ENCODE results near the gene GAGE12J. TPM values are rescaled to one million over a fixed set of nuclear protein-coding genes. Genes with fewer than 3 reads are reported as not detected.
"Not testable (repeated sequence)": the region's sequence is repeated elsewhere in the genome, so short reads cannot be mapped to it uniquely, and the experiment has no call there.

GAGE12J gene
- total RNA-seq, 8 experiments from 2014 or later, result not detected

DNA sequence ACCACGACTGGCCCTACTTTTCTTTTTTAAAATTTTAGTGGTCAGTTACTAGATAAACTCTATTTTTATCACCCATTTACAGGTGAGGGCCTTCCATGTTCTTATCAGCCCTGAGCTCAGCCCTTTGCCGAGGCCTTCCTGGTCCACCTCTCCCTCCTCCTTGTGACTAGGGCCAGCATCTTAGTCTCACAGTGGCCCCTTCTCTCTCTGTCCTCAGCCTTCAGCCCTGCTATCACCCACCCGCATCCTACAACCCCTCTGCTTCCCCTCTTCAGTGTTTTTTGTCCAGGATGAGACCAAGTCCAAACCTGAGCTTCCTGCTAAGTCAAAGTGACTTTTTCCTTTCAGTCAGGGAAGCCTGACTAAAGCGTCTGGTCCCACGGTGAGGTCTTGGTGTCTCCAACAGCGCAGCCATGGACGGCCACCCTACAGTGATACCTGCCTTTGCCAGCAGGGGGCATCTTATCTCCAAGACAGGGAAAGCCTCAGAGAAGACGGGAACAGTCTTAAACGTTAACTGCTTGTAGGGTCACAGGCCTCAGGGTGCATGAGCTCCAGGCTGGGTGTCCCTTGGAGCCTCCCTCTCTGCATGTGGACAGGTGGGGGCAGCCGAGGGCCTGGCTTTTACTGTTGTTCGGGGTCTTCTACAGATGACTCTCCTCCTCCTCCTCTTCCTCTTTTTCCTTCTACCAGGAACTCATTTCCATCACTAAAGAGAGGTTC is 30.1 kb upstream of the GAGE12J start:
- 7 to 44% (median 31%) methylated on average over 2 to 6 of the region's 11 CpGs; no CpG with 5 or more reads in 7 of the 10 experiments for WGBS, 10 experiments
- in situ Hi-C loops (cut with MboI; ENCODE audit: low pct_unique_long_range_greater_than_20kb in 2 of 9, low sequenced_read_pairs in 9 of 9, unreplicated experiment in 9 of 9), result no loop called here

GRCh38 chrX:49292400-49293362 is 29.2 kb upstream of the GAGE12J start:
- no peak overlapping the region for H3K27ac ChIP-seq
- H3K4me3 ChIP-seq, result no peak overlapping the region
- no peaks in the 10 kb centered on the region for H3K4me1 ChIP-seq (replicated peaks in 1 of 2)
- 0 to 100% (median 82%) methylated on average over 1 to 3 of the region's 17 CpGs; no CpG with 5 or more reads in 6 of the 10 experiments for WGBS, 10 experiments
- in situ Hi-C loops (cut with MboI; ENCODE audit: low pct_unique_long_range_greater_than_20kb in 2 of 9, low sequenced_read_pairs in 9 of 9, unreplicated experiment in 9 of 9), result no loop called here
- ATAC-seq (replicated peaks in 6 of 8), result no peak

More for the DNA sequence above, 30.1 kb upstream of the GAGE12J start:
- H3K4me1 ChIP-seq (replicated peaks in 1 of 2), result no peaks in the 10 kb centered on the region
- H3K4me3 ChIP-seq, result no peak overlapping the region
- ATAC-seq (replicated peaks in 6 of 8), result peak; percentile 28 to 88 (median 60)
- no peak overlapping the region for H3K27ac ChIP-seq

- ATAC-seq (replicated peaks in 6 of 8); H3K27ac ChIP-seq; H3K4me3 ChIP-seq; H3K4me1 ChIP-seq (replicated peaks in 1 of 2); in situ Hi-C loops (cut with MboI; ENCODE audit: low pct_unique_long_range_greater_than_20kb in 2 of 9, low sequenced_read_pairs in 9 of 9, unreplicated experiment in 9 of 9): not testable (repeated sequence)
- 70 to 100% methylated on average over 1 to 2 of the region's 5 CpGs; no CpG with 5 or more reads in 8 of the 10 experiments for WGBS, 10 experiments
These were observed 22.5 kb upstream of the GAGE12J start for GRCh38 chrX:49299293-49299692.

DNA sequence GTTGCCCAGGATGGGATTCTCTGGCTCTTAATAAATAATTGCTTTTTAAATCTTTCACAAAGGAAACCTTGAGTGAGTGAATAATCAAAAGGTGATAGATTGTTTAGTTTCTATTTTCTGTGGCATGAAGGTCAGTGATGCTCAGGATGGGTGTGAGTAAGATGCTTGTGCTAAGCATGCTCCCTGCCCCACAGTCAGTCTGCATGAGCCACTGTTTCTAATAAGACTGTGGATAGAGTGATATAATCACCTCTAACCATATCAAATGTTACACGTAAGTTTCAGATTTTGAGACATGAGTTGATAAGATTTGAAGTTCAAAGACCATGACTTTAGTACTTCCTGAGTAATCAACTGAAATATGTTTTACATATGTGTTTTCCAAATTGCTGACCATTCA is 21.1 kb upstream of the GAGE12J start:
- H3K27ac ChIP-seq, result no peak overlapping the region
- 0 to 33% methylated on average over 1 of the region's 1 CpG; no CpG with 5 or more reads in 8 of the 10 experiments for WGBS, 10 experiments
- H3K4me1 ChIP-seq (replicated peaks in 1 of 2), result no peaks in the 10 kb centered on the region
- ATAC-seq (replicated peaks in 6 of 8), result no peak
- no peak overlapping the region for H3K4me3 ChIP-seq
- in situ Hi-C loops (cut with MboI; ENCODE audit: low pct_unique_long_range_greater_than_20kb in 2 of 9, low sequenced_read_pairs in 9 of 9, unreplicated experiment in 9 of 9), result no loop called here

DNA sequence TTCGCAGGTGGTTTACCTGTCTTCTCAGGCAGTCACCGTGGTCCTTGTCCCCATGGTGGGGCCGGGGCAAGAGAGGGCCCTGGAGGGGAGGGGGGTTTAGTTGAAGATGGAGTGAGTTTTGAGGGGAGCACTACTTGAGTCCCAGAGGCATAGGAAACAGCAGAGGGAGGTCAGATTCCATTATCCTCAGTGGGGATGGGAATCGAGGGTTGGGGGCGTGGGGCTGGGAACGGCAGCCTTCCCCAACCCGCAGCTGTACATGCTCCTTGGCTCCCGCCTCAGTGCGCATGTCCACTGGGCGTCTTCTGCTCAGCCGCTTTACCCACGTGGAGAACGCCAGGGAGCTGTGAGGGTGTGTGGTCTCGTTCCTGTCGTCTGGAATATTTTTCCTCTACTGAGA is 18.5 kb upstream of the GAGE12J start, which contains the start of gene GAGE10:
TSS of gene GAGE10 (plus strand) at position 301 of the 400 bp plus-strand sequence. CDS start 1,214 bp downstream, outside the sequence.
- no peak within 1 kb of the TSS for H3K4me3 ChIP-seq
- H3K4me1 ChIP-seq (replicated peaks in 1 of 2), result no peaks in the 10 kb centered on the region
- WGBS, 10 experiments, result 24% methylated on average over 2 of the region's 15 CpGs; no CpG with 5 or more reads in 9 of the 10 experiments
- no peak for ATAC-seq (replicated peaks in 6 of 8)
- no peak within 1 kb of the TSS for H3K27ac ChIP-seq
- in situ Hi-C loops (cut with MboI; ENCODE audit: low pct_unique_long_range_greater_than_20kb in 2 of 9, low sequenced_read_pairs in 9 of 9, unreplicated experiment in 9 of 9), result no loop called here

GRCh38 chrX:49307775-49308174 is 14.1 kb upstream of the GAGE12J start:
- H3K27ac ChIP-seq; ATAC-seq (replicated peaks in 6 of 8); in situ Hi-C loops (cut with MboI; ENCODE audit: low pct_unique_long_range_greater_than_20kb in 2 of 9, low sequenced_read_pairs in 9 of 9, unreplicated experiment in 9 of 9); H3K4me1 ChIP-seq (replicated peaks in 1 of 2); H3K4me3 ChIP-seq: not testable (repeated sequence)
- WGBS, 10 experiments, result 35% methylated on average over 2 of the region's 2 CpGs; no CpG with 5 or more reads in 9 of the 10 experiments

DNA sequence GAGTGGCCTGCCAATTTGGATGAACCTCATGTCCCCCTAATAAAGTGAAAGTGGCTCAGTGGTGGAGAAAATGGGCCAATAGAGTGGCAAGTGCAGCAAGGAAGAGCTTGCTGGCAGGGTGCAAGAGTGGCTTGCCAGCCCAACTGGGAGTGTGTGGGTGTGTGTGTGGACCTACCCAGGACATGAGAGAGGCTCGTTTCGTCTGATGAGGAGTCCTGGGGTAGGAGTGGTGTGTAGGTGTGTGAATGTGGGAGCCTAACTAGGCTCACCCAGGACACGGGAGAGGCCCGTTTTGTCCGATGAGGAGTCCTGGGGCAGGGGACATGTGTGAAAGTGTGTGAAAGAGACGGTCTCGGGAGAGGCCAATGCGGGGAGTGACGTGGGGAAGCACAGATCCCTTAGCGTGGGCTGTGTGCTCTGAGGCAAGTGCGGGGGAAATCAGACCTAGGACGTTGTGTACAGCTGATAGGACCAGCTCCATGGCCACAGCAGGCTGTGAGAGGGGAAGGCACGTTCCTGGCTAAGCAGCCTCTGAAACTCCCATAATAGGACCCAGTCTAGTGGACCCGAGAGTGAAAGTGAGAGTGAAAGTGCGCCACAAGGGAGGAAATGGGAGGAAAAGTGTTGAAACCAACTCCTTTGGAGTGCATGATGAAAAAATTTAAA is 13.1 kb upstream of the GAGE12J start:
- H3K4me1 ChIP-seq (replicated peaks in 1 of 2), result peaks cover 0 to 4% of the 10 kb centered on the region in 2 donors
- in situ Hi-C loops (cut with MboI; ENCODE audit: low pct_unique_long_range_greater_than_20kb in 2 of 9, low sequenced_read_pairs in 9 of 9, unreplicated experiment in 9 of 9), result no loop called here
- 0 to 82% (median 43%) methylated on average over 2 to 7 of the region's 15 CpGs; no CpG with 5 or more reads in 6 of the 10 experiments for WGBS, 10 experiments
- no peak overlapping the region for H3K4me3 ChIP-seq
- ATAC-seq (replicated peaks in 6 of 8), result peak in 3 of 8 experiments; percentile 22 to 84 (median 82)
- no peak overlapping the region for H3K27ac ChIP-seq

GRCh38 chrX:49309401-49309981 is 12.3 kb upstream of the GAGE12J start:
- in situ Hi-C loops (cut with MboI; ENCODE audit: low pct_unique_long_range_greater_than_20kb in 2 of 9, low sequenced_read_pairs in 9 of 9, unreplicated experiment in 9 of 9), result no loop called here
- 0 to 24% methylated on average over 1 to 8 of the region's 8 CpGs; no CpG with 5 or more reads in 8 of the 10 experiments for WGBS, 10 experiments
- H3K4me1 ChIP-seq (replicated peaks in 1 of 2), result peaks cover 0 to 4% of the 10 kb centered on the region in 2 donors
- peak in 2 of 8 experiments; percentile 63 to 76 for ATAC-seq (replicated peaks in 6 of 8)
- no peak overlapping the region for H3K27ac ChIP-seq
- no peak overlapping the region for H3K4me3 ChIP-seq

GRCh38 chrX:49310371-49310770 is 11.5 kb upstream of the GAGE12J start:
- ATAC-seq (replicated peaks in 6 of 8), result no peak
- Histone ChIP-seq H3K4me3 (no peak overlapping the region), H3K4me1 (replicated peaks in 1 of 2) (peaks cover 0 to 4% of the 10 kb centered on the region in 2 donors), H3K27ac (no peak overlapping the region)
- in situ Hi-C loops (cut with MboI; ENCODE audit: low pct_unique_long_range_greater_than_20kb in 2 of 9, low sequenced_read_pairs in 9 of 9, unreplicated experiment in 9 of 9), result no loop called here
- 40 to 70% (median 60%) methylated on average over 1 to 18 of the region's 18 CpGs; no CpG with 5 or more reads in 7 of the 10 experiments for WGBS, 10 experiments

GRCh38 chrX:49312176-49312575 is 9.7 kb upstream of the GAGE12J start:
- in situ Hi-C loops (cut with MboI; ENCODE audit: low pct_unique_long_range_greater_than_20kb in 2 of 9, low sequenced_read_pairs in 9 of 9, unreplicated experiment in 9 of 9), result no loop called here
- Histone ChIP-seq H3K4me1 (replicated peaks in 1 of 2) (peaks cover 0 to 4% of the 10 kb centered on the region in 2 donors), H3K4me3 (no peak overlapping the region), H3K27ac (no peak overlapping the region)
- 0 to 100% (median 44%) methylated on average over 1 to 2 of the region's 2 CpGs; no CpG with 5 or more reads in 6 of the 10 experiments for WGBS, 10 experiments
- no peak for ATAC-seq (replicated peaks in 6 of 8)

GRCh38 chrX:49316085-49316484 is 5.8 kb upstream of the GAGE12J start:
- in situ Hi-C loops (cut with MboI; ENCODE audit: low pct_unique_long_range_greater_than_20kb in 2 of 9, low sequenced_read_pairs in 9 of 9, unreplicated experiment in 9 of 9), result no loop called here
- Histone ChIP-seq H3K27ac (no peak overlapping the region), H3K4me1 (replicated peaks in 1 of 2) (no peaks in the 10 kb centered on the region), H3K4me3 (no peak overlapping the region)
- no peak for ATAC-seq (replicated peaks in 6 of 8)
- 0 to 93% (median 44%) methylated on average over 2 to 4 of the region's 4 CpGs; no CpG with 5 or more reads in 5 of the 10 experiments for WGBS, 10 experiments

DNA sequence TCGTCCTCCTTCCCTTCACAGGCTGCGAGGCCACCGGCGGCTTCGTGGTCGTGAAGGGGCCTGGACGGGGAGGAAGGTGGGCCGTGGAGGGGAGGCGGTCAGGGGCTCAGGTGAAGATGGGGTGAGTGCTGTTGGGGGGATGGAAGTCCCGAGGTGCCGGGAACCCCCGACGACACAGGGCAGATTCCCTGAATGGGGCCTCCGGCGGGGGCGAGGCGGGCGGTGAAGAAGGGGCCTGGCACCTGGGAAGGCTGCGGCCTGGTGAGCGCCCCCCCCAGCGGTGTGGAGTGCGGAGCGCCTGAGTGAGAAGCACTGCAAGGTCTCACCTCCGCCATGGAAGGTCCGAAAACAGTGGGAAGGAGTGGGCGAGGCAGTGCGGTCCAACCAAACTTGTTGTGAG is 429 bp downstream of the GAGE12J start:
- in situ Hi-C loops (cut with MboI; ENCODE audit: low pct_unique_long_range_greater_than_20kb in 2 of 9, low sequenced_read_pairs in 9 of 9, unreplicated experiment in 9 of 9); ATAC-seq (replicated peaks in 6 of 8): not testable (repeated sequence)
- no CpG with 5 or more reads among the region's 27 CpGs for WGBS, 10 experiments

More for the DNA sequence above, 429 bp downstream of the GAGE12J start:
- not testable (repeated sequence) for H3K4me3 ChIP-seq; H3K27ac ChIP-seq; H3K4me1 ChIP-seq (replicated peaks in 1 of 2)
